ENCODE results near the gene YJEFN3. TPM values are rescaled to one million over a fixed set of nuclear protein-coding genes. Genes with fewer than 3 reads are reported as not detected.
A peak's percentile ranks its signal among the peaks of the same experiment; 100 is the strongest.

Gene YJEFN3
- total RNA-seq, 3 donors from 2014 or later: 10.6 to 13.7 (median 13.4) TPM

GRCh38 chr19:19558636-19559035 lies 29.9 kb downstream of the YJEFN3 start:
- Mint-ChIP-seq H3K4me1 (ENCODE audit: low read depth) (peaks cover 16% of the 10 kb centered on the region), H3K4me3 (no peak overlapping the region), H3K27me3 (ENCODE audit: low read depth) (no peaks in the 10 kb centered on the region), H3K36me3 (ENCODE audit: insufficient read depth) (peaks cover 6% of the 10 kb centered on the region), H3K9me3 (no peaks in the 10 kb centered on the region)
- ATAC-seq (no peak), DNase-seq (no peak)

- no peak for ATAC-seq
Measured at GRCh38 chr19:19559931-19560330, 31.2 kb downstream of the YJEFN3 start.

GRCh38 chr19:19561946-19562664 lies 33.4 kb downstream of the YJEFN3 start:
- Mint-ChIP-seq H3K27me3 (ENCODE audit: low read depth) (no peaks in the 10 kb centered on the region), H3K9me3 (no peaks in the 10 kb centered on the region), H3K4me1 (ENCODE audit: low read depth) (peaks cover 15% of the 10 kb centered on the region), H3K36me3 (ENCODE audit: insufficient read depth) (peaks cover 15% of the 10 kb centered on the region), H3K4me3 (no peak overlapping the region)
- no peak for DNase-seq
- no peak for ATAC-seq

More at GRCh38 chr19:19559931-19560330, 31.2 kb downstream of the YJEFN3 start:
- peaks cover 15% of the 10 kb centered on the region for H3K4me1 Mint-ChIP-seq (ENCODE audit: low read depth)
- no peak for DNase-seq
- H3K4me3 Mint-ChIP-seq: no peak overlapping the region
- H3K36me3 Mint-ChIP-seq (ENCODE audit: insufficient read depth): peaks cover 10% of the 10 kb centered on the region
- H3K9me3 Mint-ChIP-seq: no peaks in the 10 kb centered on the region
- no peaks in the 10 kb centered on the region for H3K27me3 Mint-ChIP-seq (ENCODE audit: low read depth)

GRCh38 chr19:19562665-19563347 lies 34.1 kb downstream of the YJEFN3 start:
- Mint-ChIP-seq H3K27me3 (ENCODE audit: low read depth) (no peaks in the 10 kb centered on the region), H3K9me3 (no peaks in the 10 kb centered on the region), H3K36me3 (ENCODE audit: insufficient read depth) (peaks cover 17% of the 10 kb centered on the region), H3K4me3 (no peak overlapping the region), H3K4me1 (ENCODE audit: low read depth) (peaks cover 15% of the 10 kb centered on the region)
- DNase-seq (peak; percentile 35), ATAC-seq (peak; percentile 60 to 65)

GRCh38 chr19:19563348-19563848 lies 34.7 kb downstream of the YJEFN3 start:
- ATAC-seq: no peak
- no peak overlapping the region for H3K4me3 Mint-ChIP-seq
- peaks cover 15% of the 10 kb centered on the region for H3K4me1 Mint-ChIP-seq (ENCODE audit: low read depth)
- H3K9me3 Mint-ChIP-seq: no peaks in the 10 kb centered on the region
- peaks cover 17% of the 10 kb centered on the region for H3K36me3 Mint-ChIP-seq (ENCODE audit: insufficient read depth)
- no peak for DNase-seq
- no peaks in the 10 kb centered on the region for H3K27me3 Mint-ChIP-seq (ENCODE audit: low read depth)

- ATAC-seq: no peak
- Mint-ChIP-seq H3K4me1 (ENCODE audit: low read depth) (peaks cover 2% of the 10 kb centered on the region), H3K27me3 (ENCODE audit: low read depth) (no peaks in the 10 kb centered on the region), H3K9me3 (no peaks in the 10 kb centered on the region), H3K36me3 (ENCODE audit: insufficient read depth) (peaks cover 26% of the 10 kb centered on the region), H3K4me3 (no peak overlapping the region)
- DNase-seq: no peak
Measured at GRCh38 chr19:19566306-19566705, 37.6 kb downstream of the YJEFN3 start.

- no peak overlapping the region for H3K4me3 Mint-ChIP-seq
Measured at GRCh38 chr19:19567391-19567790, 38.7 kb downstream of the YJEFN3 start.

GRCh38 chr19:19568802-19569756 lies 40.4 kb downstream of the YJEFN3 start:
- no peaks in the 10 kb centered on the region for H3K9me3 Mint-ChIP-seq
- peaks cover 22% of the 10 kb centered on the region for H3K36me3 Mint-ChIP-seq (ENCODE audit: insufficient read depth)
- H3K4me1 Mint-ChIP-seq (ENCODE audit: low read depth): no peaks in the 10 kb centered on the region
- H3K4me3 Mint-ChIP-seq: no peak overlapping the region
- no peaks in the 10 kb centered on the region for H3K27me3 Mint-ChIP-seq (ENCODE audit: low read depth)
- DNase-seq (no peak), ATAC-seq (no peak)

More at GRCh38 chr19:19567391-19567790, 38.7 kb downstream of the YJEFN3 start:
- Mint-ChIP-seq H3K36me3 (ENCODE audit: insufficient read depth) (peaks cover 22% of the 10 kb centered on the region), H3K9me3 (no peaks in the 10 kb centered on the region), H3K4me1 (ENCODE audit: low read depth) (peaks cover 2% of the 10 kb centered on the region), H3K27me3 (ENCODE audit: low read depth) (no peaks in the 10 kb centered on the region)
- no peak for ATAC-seq
- no peak for DNase-seq

- Mint-ChIP-seq H3K4me1 (ENCODE audit: low read depth) (no peaks in the 10 kb centered on the region), H3K36me3 (ENCODE audit: insufficient read depth) (peaks cover 13% of the 10 kb centered on the region), H3K9me3 (no peaks in the 10 kb centered on the region), H3K4me3 (no peak overlapping the region), H3K27me3 (ENCODE audit: low read depth) (no peaks in the 10 kb centered on the region)
- ATAC-seq (no peak), DNase-seq (no peak)
Measured at GRCh38 chr19:19570571-19570970, 41.9 kb downstream of the YJEFN3 start.

GRCh38 chr19:19571071-19571786 lies 42.5 kb downstream of the YJEFN3 start:
- Mint-ChIP-seq H3K27me3 (ENCODE audit: low read depth) (no peaks in the 10 kb centered on the region), H3K9me3 (no peaks in the 10 kb centered on the region), H3K4me3 (no peak overlapping the region), H3K4me1 (ENCODE audit: low read depth) (no peaks in the 10 kb centered on the region), H3K36me3 (ENCODE audit: insufficient read depth) (peaks cover 13% of the 10 kb centered on the region)
- DNase-seq (no peak), ATAC-seq (no peak)

- Mint-ChIP-seq H3K4me3 (no peak overlapping the region), H3K36me3 (ENCODE audit: insufficient read depth) (peaks cover 5% of the 10 kb centered on the region), H3K4me1 (ENCODE audit: low read depth) (peaks cover 1% of the 10 kb centered on the region), H3K9me3 (no peaks in the 10 kb centered on the region), H3K27me3 (ENCODE audit: low read depth) (no peaks in the 10 kb centered on the region)
- DNase-seq: no peak
- ATAC-seq: no peak
Measured at GRCh38 chr19:19575411-19575810, 46.7 kb downstream of the YJEFN3 start.

GRCh38 chr19:19578252-19578651 lies 49.5 kb downstream of the YJEFN3 start:
- Mint-ChIP-seq H3K27me3 (ENCODE audit: low read depth) (no peaks in the 10 kb centered on the region), H3K4me1 (ENCODE audit: low read depth) (peaks cover 11% of the 10 kb centered on the region), H3K4me3 (no peak overlapping the region), H3K36me3 (ENCODE audit: insufficient read depth) (peaks cover 3% of the 10 kb centered on the region), H3K9me3 (no peaks in the 10 kb centered on the region)
- no peak for ATAC-seq
- no peak for DNase-seq

- DNase-seq (no peak), ATAC-seq (peak in 1 of 2 donors; percentile 27)
- Mint-ChIP-seq H3K4me1 (ENCODE audit: low read depth) (peaks cover 11% of the 10 kb centered on the region), H3K9me3 (no peaks in the 10 kb centered on the region), H3K27me3 (ENCODE audit: low read depth) (no peaks in the 10 kb centered on the region), H3K4me3 (no peak overlapping the region), H3K36me3 (ENCODE audit: insufficient read depth) (peaks cover 3% of the 10 kb centered on the region)
Measured at GRCh38 chr19:19579533-19580361, 51.0 kb downstream of the YJEFN3 start.
